Coronary artery (tissue), 2 donors: ENCODE results near the gene NEIL1.

ENCODE experiments used
- DNase-seq: peaks from one replicate; pipeline ENCODE4 v3.0.0-alpha.2; 2017; ENCODE audit warnings: low spot score
- H3K27ac ChIP-seq, 2 donors: fragments of 200-600 bp; sonication (generic); one replicate each; pipeline ENCODE4 v1.5.1; 2016 to 2019
- H3K4me3 ChIP-seq: fragments of 200-600 bp; sonication (generic); 2 replicates; pipeline ENCODE4 v1.5.1; 2016; ENCODE audit warnings: mild to moderate bottlenecking, moderate library complexity
- CTCF ChIP-seq: fragments of 200-600 bp; sonication (generic); IDR thresholded peaks from one replicate; pipeline ENCODE4 v1.5.1; 2019; ENCODE audit warnings: antibody characterized with exemption

NEIL1 gene

GRCh38 chr15:75359537-75360250 is 12.9 kb downstream of the NEIL1 start:
- DNase-seq, result no peak
- Histone ChIP-seq H3K27ac (no peak overlapping the region), H3K4me3 (no peak overlapping the region)
- TF ChIP-seq CTCF, result no peak

- DNase-seq, result no peak
- H3K27ac ChIP-seq, result no peak overlapping the region
- H3K4me3 ChIP-seq, result no peak overlapping the region
- no peak for TF ChIP-seq CTCF
These were observed 13.6 kb downstream of the NEIL1 start for GRCh38 chr15:75360391-75360790.

GRCh38 chr15:75360856-75361255 is 14.0 kb downstream of the NEIL1 start:
- Histone ChIP-seq H3K4me3 (no peak overlapping the region), H3K27ac (no peak overlapping the region)
- no peak for DNase-seq
- TF ChIP-seq CTCF, result no peak

GRCh38 chr15:75361361-75361988 is 14.6 kb downstream of the NEIL1 start:
- no peak for DNase-seq
- no peak for TF ChIP-seq CTCF
- Histone ChIP-seq H3K27ac (no peak overlapping the region), H3K4me3 (no peak overlapping the region)

- Histone ChIP-seq H3K27ac (no peak overlapping the region), H3K4me3 (no peak overlapping the region)
- no peak for TF ChIP-seq CTCF
- no peak for DNase-seq
These were observed 15.3 kb downstream of the NEIL1 start for GRCh38 chr15:75361989-75362641.

GRCh38 chr15:75362642-75363249 is 15.9 kb downstream of the NEIL1 start:
- H3K27ac ChIP-seq, result no peak overlapping the region
- no peak for TF ChIP-seq CTCF
- DNase-seq, result no peak
- H3K4me3 ChIP-seq, result no peak overlapping the region
